GM21526 (cell line): ENCODE measurements around the gene UBXN6.

ENCODE experiments used
- ATAC-seq: cut with Tn5 transposase; IDR thresholded peaks from one replicate; pipeline ENCODE4 v1.9.1; 2021; ENCODE audit warnings: moderate library complexity; ENCODE audit not compliant: unreplicated experiment, low FRiP score

The UBXN6 gene

GRCh38 chr19:4493929-4494690 is 36.5 kb upstream of the UBXN6 start:
- ATAC-seq, result no peak

GRCh38 chr19:4493104-4493928 is 35.7 kb upstream of the UBXN6 start:
- no peak for ATAC-seq

DNA sequence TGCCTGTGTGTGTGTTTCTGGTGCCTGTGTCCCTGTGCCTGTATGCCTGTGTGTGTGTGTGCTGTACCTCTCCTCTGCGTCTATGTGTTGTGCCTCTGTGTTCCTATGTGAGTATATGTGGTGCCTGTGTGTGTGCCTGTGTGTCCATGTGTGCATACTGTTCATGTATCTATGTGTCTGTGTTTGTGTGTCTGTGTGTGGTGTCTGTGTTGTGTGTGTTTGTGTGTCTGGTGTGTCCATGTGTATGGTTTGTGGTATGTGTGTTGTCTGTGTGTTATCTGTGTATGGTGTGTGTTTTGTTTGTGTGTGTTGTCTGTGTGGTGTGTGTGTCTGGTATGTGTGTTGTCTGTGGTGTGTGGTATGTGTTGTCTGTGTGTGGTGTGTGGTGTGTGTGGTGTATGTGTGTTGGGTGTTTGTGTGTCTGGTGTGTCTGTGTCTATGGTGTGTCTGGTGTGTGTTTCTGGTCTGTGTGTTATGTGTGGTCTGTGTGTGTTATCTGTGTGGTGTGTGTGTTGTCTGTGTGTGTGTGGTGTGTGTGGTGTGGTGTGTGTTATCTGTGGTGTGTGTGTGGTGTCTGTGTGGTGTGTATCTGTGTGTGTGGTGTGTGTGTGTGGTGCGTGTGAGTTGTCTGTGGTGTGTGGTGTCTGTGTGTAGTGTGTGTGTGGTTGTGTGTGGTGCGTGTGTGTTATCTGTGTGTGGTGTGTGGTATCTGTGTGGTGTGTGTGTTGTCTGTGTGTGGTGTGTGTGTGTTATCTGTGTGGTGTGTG is 34.9 kb upstream of the UBXN6 start:
- no peak for ATAC-seq

DNA sequence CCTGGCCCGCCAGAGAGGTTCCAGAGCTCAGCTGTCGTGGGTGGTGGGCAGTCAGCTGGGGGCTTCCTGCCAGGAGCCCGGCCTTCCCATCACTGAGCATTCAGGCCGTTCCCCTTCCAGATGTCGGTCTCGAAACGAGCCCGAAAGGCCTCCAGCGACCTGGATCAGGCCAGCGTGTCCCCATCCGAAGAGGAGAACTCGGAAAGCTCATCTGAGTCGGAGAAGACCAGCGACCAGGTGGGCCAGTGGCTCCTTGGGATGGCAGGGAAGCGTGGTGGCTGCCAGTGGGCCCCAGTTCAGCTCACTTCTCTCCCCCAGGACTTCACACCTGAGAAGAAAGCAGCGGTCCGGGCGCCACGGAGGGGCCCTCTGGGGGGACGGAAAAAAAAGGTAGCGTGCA is 33.9 kb upstream of the UBXN6 start:
- ATAC-seq, result no peak

- no peak for ATAC-seq
Measured at GRCh38 chr19:4488496-4488895, 30.9 kb upstream of the UBXN6 start.

- ATAC-seq, result no peak
Measured at GRCh38 chr19:4487572-4487971, 30.0 kb upstream of the UBXN6 start.

- no peak for ATAC-seq
Measured at GRCh38 chr19:4483385-4483784, 25.8 kb upstream of the UBXN6 start.

DNA sequence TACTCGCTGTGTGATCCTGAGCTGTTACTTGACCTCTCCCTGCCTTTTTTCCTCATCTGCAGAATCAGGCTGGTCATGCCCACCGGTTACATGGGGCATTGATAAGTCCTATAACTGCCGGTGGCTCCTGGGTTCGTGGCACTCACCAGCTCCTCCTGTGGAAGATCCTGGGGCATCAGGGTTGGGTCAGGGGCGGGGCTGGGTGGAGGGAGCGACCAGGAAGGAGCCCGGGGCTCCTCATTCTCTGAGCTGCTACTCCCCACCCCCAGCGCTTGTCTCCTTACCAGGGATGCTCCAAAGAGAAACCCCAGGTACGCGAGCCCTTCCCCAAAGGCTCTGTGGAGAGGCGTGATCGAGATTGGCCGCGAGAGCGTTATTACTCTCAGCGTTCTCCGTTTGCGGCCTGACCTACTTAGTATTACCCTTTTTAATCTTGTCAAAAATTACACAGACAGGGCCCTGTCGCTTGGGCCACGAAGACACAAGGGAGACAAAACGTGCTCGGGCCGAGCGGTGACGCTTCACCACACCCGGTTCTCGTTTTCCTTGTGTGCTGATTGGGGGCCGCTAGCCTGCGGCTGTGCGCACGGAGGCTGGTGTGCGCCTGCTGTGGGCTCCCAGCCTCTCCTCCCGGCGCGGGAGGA is 25.2 kb upstream of the UBXN6 start:
- no peak for ATAC-seq

GRCh38 chr19:4477034-4477801 is 19.6 kb upstream of the UBXN6 start:
- no peak for ATAC-seq

DNA sequence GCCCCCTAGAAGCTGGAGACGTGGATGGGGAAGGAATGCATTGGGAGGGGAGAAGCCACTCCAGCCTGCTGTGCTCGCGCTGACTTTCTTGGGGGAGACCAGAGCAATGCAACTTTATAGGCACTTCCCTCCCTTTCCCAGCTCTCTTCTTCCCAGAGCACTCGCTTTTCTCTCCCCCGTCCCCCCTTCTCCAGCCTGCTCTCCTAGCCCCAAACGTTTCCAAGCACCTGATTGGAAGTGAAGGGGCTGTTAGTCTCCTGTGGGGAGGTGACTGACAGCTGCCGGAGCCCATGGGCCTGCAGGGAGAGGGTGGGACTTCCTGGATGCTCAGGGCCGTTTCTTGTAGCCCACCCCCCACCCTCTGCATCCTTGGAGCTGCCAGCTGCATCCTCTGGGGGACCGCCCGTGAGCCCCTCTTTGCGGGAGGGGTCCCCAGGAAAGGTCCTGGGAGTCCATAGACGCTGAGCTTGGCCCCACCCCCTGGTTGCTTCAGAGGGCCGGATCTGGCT is 17.0 kb upstream of the UBXN6 start:
- ATAC-seq, result no peak

- no peak for ATAC-seq
Measured at GRCh38 chr19:4473763-4474513, 16.3 kb upstream of the UBXN6 start.

DNA sequence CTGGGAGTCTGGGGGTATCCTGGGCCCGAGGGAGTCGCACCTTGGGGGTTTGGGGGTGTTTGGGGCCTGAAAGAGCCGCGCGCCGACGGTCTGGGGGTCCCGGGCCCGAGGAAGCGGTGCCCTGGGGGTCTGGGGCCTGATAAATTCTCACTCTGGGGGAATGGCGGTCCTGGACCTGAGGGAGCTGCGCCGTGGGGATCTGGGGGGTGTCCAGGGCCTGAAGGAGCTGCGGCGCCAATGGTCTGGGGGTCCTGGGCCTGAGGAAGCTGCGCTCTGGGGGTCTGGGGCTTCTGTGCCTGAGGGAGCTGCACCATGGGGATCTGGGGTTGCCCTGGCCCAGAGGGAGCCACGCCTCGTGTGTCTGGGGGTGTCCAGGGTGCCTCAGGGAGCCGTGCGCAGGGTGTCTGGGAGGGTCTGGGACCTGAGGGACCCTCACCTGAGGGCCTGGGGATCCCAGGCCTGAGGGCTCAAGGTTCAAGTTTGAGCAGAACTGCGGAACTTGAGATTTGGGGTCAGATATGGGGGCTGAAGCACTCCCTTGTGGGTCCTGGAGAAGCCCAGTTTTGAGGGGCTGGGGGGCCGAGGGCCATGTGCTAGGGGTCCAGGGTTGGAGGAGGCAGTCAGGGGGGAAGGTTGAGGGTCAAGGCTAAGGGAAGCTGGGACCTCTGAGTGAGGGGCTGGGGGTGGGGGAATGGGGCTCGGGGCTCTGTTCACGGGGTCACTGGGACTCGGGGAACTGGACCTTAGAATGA is 15.6 kb upstream of the UBXN6 start:
- no peak for ATAC-seq

- ATAC-seq, result no peak
Measured at GRCh38 chr19:4472174-4472974, 14.8 kb upstream of the UBXN6 start, which contains the start of gene HDGFL2. Gene HDGFL2 (plus strand): TSS chr19:4472297. CDS start chr19:4472351, 54 bp downstream.

- peak; percentile 76 for ATAC-seq
Measured at GRCh38 chr19:4471403-4472173, 14.0 kb upstream of the UBXN6 start.

DNA sequence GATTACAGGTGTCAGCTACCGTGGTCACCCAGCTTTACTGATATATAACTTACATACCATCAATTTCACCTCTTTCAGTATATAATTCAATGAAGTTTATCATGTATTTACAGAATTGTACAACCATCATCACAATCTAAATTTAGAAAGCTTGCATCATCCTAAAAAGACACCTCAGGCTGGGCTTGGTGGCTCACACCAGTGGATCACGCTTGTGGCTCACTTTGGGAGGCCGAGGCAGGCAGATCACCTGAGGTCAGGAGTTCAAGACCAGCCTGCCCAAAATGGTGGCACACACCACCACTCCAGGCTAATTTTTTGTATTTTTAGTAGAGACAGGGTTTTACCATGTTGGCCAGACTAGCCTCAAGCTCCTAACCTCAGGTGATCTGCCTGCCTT is 10.2 kb upstream of the UBXN6 start:
- no peak for ATAC-seq

DNA sequence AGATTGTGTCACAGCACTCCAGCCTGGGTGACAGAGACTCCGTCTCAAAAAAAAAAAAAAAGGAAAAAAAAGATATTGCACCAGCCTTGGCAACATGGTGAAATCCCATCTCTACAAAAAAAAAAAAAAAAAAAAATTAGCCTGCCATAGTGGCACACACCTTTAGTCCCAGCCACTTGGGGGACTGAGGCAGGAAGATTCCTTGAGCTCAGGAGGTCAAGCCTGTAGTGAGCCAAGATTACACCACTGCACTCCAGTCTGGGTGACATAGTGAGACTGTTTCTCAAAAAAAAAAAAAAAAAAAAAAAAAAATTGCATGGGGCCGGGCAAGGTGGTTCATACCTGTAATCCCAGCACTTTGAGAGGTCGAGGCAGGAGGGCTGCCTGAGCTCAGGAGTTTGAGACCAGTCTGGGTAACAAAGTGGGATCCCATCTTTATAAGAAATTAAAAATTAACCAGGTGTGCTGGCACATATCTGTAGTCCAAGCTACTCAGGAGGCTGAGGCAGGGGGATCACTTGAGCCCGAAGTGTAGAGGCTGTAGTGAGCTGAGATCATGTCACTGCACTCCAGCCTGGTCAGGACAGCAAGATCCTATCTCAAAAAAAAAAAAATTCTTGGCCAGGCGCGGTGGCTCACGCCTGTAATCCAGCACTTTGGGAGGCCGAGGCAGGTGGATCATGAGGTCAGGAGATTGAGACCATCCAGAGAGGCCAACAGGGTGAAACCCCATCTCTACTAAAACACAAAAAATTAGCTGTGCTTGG is 7.4 kb upstream of the UBXN6 start:
- no peak for ATAC-seq
